Superior temporal gyrus (tissue), 1 donor: ENCODE results near the gene RGS19.
"Not testable (repeated sequence)": the region's sequence is repeated elsewhere in the genome, so short reads cannot be mapped to it uniquely, and the experiment has no call there.

Experiments used
- DNase-seq: peaks from one replicate; pipeline ENCODE4 v3.0.0-alpha.2; 2016; ENCODE audit errors: extremely low spot score

Gene RGS19

DNA sequence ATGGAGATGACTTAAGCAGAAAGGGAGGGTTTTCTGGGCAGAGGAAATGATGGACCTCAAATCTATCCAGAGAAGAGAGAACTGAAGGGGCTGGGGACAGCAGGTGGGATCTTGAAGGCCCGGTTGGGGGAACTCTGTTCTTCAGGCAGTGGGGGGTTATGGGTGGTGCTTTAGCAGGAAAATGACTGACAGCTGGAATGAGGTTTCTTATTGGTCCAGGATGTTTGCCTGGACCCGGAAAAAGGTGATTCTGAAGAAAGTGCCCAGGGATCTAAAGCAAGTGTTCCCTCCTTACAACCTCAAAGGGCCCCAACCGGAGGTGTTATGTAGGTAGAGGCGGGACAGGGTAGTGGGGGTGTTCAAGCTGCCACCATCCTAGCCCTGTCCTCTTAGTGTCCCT, 16.1 kb upstream of the RGS19 start:
- no peak for DNase-seq

DNA sequence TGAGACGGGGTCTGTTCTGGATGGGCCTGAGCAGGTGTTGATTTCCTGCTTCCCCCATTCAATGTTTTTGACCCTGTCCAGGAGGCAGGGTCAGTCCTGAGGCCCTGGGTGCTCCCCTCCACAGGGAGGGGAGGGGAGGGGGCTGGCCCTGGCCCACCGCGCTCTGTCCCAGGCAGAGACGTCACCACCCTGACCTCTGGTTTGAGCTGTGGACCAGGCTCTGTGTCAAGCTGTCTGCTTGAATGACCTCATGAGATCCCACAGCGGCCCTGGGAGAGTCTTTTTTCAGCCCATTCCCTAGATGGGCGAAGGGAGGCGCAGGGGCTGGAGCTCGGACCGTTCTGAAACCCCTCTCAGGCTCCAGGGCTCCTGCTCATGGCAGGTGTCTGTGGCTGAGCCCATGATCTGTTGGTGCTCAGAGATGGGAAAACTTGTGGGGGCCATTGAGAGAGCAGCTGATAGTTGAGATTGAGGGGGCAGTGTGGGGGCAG, 13.7 kb upstream of the RGS19 start:
- no peak for DNase-seq

DNA sequence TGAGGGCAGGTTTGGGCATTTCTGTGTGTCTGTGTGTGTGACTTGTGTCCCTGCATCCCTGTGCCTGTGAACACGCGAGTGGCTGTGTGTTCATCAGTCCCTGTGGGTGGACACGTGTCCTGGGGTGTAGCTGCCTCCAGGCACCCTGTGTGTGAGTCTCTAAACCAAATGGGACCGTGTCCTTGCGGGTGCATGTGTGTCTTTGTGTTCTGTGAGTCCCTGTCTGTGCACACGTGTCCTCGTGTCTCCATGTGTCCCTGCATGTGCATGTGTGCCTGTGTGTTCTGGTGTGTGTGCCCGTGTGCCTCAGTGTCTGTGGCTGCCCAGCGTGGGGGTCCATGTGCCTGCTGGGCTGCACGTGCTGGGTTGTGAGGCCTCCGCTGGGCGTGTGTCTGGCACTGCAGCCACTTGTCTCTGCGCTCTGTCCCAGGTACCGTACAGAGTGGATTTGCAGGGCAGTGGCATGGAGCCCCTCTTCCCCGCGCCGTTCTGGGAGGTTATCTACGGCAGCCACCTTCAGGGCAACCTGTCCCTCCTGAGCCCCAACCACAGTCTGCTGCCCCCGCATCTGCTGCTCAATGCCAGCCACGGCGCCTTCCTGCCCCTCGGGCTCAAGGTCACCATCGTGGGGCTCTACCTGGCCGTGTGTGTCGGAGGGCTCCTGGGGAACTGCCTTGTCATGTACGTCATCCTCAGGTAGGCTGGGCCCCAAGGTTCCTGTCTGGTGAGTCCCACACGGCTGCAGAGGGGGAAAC, 13.1 kb upstream of the RGS19 start:
- no peak for DNase-seq

DNA sequence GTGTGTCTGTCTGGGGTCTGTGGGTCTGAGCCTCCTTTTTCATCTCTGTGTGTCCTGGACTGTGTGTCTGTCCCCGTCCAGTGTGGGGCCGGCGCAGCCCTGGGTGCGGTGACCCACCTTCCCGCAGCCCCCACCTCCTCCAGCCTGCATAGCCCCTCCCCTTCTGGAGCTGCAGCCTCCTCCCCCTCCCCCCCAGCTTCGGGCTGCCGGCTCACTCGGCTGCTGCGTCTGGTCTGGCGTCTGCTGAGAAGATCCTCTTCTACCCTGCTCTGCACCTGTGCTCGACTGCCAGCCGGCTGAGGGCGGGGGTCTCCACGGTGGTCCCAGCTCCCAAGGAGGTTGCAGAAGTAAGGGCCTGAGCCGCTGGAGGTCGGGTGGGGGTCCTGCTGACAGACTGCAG, 12.5 kb upstream of the RGS19 start:
- no peak for DNase-seq

DNA sequence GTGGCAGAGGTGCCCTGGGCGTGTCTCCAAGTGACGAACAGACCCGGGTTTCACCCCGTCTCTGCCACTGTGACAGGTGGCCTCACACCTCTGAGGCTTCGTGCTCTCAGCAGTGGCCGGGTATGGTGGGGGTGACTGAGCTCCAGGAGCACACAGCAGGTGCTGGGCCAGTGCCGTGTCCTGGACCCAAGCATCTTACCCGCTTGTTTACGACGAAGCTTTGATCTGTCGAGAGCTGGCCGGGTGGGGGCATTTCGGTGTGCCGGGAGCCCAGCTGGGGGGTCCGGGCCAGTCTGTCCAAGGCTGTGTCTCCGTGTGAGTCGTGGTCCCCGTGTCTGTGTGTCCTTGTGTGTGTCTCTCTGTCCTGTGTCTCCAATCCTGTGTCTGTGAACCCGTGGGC, 12.0 kb upstream of the RGS19 start:
- no peak for DNase-seq

DNA sequence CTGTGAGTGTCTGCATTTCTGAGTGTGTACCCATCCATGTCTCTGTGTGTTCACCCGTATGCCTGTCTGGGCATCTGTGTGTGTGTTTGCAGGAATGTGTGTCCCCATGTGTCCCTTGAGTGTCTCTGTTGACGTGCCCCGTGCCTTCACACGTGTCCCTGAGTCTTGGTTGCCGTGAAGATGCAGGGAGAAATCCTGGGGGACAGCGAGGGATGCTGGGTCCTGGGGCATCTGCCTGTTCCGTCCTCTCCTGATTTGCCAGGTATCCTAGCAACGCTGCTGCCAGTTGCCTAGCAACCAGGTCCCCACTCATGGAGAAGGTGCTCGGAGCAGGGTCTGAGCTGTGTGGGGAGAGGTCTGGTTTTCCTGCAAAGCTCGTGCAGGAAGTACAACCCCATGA, 10.8 kb upstream of the RGS19 start:
- DNase-seq = peak; percentile 57

DNA sequence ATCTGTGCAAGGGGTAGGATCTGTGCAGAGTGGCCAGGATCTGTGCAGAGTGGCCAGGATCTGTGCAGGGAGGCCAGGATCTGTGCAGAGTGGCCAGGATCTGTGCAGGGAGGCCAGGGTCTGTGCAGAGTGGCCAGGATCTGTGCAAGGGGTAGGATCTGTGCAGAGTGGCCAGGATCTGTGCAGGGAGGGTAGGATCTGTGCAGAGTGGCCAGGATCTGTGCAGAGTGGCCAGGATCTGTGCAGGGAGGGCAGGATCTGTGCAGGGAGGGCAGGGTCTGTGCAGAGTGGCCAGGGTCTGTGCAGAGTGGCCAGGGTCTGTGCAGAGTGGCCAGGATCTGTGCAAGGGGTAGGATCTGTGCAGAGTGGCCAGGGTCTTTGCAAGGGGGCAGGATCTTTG, 9.3 kb upstream of the RGS19 start:
- not testable (repeated sequence) for DNase-seq

DNA sequence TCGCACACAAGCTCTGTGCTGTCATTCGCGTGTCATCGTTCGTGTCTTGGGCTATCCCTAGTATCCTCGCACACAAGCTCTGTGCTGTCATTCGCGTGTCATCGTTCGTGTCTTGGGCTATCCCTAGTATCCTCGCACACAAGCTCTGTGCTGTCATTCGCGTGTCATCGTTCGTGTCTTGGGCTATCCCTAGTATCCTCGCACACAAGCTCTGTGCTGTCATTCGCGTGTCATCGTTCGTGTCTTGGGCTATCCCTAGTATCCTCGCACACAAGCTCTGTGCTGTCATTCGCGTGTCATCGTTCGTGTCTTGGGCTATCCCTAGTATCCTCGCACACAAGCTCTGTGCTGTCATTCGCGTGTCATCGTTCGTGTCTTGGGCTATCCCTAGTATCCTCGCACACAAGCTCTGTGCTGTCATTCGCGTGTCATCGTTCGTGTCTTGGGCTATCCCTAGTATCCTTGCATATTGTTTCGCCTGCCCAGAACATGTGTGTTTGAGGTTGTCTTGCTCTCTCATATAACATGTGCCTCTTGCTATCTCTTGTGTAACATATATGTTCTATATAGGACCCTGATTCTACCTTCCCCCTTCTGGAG, 8.0 kb upstream of the RGS19 start:
- DNase-seq = not testable (repeated sequence)

DNA sequence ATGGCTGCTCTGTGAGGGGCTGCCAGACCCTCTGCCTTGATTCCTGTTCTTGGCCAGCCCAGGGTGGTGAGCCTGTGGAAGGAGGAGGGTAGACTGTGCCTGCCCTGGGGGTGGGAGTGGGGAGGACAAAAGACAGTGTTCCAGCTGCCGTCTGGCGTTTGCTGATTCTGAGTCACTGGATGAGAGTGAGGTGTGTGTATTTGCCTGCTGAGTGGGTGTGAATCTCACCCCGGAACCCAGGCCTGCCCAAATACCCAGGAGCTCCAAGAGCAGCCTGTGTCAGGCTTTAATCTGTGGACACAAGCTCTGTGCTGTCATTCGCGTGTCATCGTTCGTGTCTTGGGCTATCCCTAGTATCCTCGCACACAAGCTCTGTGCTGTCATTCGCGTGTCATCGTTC, 7.5 kb upstream of the RGS19 start:
- DNase-seq = no peak

DNA sequence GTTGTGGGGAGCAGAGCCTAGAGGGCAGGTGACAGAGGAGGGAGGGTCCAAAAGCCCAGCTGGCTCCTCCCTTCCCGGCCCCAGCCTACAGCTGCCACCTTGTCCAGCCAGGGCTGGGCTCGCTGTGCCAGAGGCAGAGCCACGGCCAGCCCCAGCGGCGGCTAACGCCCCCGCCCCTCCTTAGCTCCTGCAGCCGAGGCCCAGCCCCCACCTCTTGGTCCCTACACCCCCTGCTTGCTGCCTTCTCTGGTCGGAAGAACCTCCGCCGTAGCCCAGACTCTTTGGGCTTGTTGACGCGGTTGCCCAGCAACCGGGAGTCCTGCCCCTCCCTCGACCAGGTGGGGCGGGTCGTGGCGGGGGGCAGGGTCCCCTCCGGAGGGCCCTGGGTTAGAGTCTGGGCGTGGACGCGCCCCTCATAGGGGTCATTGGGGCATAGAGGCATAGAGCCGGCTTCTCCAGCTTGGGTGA, 5.4 kb upstream of the RGS19 start:
- no peak for DNase-seq

DNA sequence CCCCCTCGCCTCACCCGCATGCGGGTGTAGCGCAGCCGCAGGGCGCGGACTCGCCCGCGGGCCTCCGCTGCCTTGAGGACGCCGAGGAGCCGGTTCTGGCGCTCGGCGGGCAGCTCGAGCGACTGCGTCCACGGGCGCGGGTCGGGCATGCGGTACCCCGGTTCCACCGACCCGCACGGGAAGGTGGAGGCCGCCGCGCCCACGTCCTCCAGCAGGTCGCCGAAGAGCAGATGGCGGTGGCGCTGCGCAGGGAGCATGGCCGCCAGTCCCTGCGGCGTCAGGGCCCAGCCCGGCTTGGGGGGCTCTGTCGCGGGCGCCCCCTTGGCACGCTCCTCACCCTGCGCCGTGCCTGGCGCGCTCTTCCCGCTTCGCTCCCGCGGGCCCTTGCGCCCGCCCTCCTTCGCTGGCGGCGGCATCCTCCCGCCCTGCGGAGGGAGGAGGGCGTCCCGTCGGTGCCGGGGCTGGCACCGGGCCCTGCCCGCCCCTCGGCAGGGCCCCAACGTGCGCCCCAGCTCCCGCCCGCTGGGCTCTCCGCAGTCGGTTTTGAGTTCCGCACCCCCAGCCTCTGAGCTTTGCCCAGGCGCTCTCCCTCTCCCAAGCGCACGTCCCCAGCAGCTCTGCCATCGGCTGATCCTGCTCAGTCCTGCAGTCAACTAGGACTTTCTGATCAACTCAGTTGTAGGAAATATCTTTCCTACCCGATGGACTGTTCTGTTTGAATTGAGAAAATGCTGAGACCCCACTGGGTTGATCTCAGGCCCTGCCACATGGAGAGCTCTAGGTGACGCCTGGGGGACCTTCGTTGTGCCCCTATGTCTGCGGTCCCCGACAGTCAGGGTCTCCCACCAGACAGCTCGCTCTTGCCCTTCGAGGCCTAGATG, 4.7 kb upstream of the RGS19 start, which contains the start of gene LKAAEAR1:
LKAAEAR1 (minus strand) TSS at position 595 of the 881 bp plus-strand sequence; CDS start at position 416, 179 bp downstream.
- no peak for DNase-seq

DNA sequence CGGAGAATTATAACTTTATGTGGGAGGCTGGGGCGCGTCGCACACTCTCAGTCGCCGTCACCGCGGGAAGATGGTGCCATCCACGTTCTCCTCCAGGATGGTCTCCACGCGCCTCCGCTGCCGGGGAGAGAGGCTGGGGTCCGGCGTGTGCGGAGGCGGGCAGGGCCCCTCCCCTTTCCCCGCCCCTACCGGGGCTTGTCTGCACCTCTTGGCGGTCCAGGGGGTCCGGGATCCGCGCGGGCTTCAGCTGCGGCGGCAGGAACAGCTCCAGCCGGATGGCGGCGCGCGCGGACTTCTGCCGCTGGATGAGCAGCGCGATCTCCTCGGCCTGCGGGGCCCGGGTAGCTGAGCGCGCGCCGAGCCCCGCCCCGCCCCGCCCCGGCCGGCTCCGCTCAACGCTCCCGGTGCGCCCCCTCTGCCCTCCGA, 4.1 kb upstream of the RGS19 start:
- peak; percentile 67 for DNase-seq

DNA sequence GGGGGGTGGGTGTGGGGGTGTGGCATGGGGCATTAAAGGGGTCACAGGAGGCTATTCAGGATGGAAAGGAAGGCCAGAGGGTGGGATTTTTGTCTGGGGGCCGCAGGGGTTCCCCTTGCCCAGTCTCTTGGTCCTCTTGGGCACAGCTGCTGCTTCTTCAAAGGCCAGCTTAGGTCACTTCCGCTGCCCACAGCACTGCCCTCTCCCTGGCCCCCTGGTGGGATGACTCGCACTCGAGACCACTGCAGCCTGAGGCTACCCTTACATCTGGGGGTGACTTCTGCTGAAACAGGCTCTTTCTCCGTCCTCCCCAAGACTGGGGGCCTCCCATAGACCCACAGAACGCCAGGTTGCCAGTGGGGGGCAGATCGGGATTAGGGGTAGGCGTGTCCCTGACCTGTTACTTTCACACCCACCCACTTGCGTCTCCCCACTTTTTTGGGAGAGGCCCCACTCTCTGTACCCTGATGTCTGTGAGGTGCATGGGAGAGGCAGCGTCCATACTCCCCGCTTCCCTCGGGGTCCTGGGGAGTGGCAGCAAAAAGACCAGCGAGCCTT, 3.6 kb upstream of the RGS19 start:
- no peak for DNase-seq

DNA sequence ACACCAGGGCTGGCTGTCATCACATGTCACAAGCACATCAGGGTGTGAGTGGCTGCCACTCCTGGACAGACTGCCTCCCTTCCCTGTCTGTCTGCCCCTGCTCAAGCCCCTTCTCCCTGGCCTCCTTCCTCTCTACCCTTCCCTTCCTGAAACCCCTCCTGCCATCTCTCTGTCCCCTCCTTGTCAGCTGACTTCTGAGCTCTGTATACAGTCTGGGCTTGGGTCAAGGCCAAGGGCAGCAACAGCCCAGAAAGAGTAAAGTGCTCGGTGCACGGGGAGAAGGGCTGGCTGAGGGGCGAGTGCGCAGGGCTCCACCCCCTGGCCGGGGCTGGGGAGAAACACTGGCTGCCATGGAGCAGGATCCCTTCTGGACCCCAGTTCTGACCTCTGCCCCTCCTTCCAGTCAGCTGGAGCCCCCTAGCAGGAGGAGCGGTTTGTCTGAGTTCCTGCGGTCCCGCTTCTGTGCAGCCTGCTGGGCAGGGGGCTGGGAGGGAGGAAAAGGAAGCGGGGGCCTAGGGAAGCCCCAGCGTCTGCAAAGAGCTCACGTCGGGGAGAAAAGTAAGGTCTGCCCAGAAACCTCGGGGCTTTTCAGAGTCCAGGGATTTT, 2.9 kb upstream of the RGS19 start:
- DNase-seq = no peak

DNA sequence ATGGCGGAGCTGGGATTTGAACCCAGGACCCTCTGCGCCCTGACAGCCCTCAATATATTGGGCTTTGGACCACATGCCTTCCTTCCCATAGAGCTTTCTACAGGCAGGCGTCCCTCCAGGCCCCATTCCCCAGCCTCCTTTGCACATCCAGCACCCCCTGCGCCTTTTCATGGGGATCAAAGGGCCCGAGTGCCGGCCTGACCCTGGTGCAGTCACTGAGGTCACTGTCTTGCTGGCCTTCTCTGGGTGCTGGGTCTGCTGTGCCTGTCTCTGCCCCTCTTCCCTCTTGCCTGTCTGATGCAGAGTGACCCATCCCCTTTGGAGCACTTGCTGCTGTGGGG, 2.3 kb upstream of the RGS19 start:
- no peak for DNase-seq

DNA sequence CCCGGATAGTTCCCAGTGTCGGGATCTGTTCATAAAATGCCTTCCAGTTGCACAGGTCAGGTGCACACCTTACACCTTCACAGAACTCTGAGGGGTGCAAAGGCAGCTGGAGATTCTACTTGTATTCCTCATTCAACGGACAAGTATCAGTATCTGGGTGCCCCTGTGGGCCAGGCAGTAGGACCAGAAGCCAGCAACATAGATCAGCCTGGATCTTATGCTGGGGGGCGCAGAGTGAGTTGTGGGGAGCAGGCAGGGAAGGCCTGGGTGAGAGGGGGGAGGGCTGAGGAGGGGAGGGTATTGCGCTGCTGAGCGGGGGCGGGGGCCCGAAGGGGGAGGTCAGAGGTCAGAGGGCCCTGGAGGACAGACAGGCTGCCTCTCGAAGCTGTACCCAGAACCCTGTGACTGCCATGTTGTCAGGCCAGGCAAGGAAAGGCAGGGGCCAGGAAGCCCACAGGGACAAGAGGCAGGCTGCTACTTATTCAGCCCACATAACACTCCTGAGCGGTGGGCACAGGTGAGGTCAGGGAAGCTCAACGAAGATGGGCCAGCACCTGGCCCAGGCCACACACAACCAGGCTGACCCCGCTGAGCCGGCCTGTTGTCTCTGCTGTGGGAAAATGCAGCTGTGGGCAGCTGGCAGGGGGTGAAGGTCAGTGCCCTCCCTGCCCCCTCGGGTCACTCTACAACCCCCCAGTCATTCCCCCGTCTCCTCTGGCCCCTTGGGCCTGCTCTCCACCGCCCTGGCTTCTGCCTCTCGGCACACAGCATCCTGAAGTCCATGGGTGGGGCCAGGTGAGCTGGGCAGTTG, 1.7 kb upstream of the RGS19 start:
- DNase-seq = no peak

DNA sequence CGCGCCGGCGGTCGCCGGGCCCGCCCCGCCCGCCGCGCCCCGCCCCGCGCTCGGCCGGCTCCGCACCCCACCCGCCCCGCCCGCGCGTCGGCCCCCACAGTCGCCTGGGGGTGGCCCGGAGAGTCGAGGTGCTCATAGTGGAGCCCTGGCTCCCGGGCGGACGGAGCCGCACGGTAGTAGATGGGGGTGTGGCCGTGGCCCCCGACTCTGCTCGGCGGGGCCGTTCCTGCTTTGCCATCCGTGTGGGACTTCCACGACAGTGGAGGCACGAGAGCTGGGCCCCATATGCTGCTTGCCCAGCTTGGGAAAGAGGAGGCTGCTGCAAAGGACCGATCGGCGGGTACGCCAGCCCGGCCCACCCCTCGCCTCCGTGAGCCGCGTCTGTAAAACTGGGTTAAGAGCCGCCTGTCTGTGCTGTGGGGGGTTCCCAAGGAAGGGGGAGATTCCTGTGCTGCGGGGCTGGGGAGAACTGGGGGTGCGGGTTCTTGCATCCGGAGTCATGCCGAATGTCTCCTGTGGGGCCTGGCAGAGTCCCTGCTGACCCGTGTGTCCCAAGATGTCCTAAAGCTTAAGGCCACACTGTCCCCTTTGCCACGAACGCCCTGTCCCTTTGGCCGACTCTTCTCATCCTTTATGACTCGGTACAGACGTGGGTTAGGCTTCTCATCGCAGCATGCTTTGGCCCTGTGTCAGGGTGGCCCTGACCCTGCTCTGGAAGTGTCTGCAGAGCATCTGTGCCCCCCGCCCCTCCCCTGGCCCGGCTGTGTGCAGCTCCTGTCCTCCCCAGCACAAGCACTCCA, 895 bp upstream of the RGS19 start, which contains the start of gene OPRL1:
OPRL1 (plus strand) TSS at position 70 of the 800 bp plus-strand sequence. CDS start 12,639 bp downstream, outside the sequence.
- no peak for DNase-seq

DNA sequence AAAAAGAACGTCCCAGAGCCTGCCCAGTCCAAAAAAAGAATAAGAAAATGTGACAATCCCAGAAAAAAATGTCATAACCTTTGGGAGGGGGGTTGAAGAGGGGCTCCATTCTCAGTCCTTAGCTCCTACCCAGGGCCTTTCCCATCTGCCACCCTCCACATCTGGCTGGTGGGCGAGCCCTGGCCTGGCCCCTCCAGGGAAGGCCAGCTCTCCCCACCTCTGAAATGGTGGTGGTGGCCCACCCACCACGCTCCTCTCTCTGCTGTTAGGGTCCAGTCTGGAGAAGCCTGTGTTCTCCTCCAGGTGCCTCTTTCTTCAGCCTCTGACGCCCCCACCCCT, 415 bp downstream of the RGS19 start:
- DNase-seq = no peak

DNA sequence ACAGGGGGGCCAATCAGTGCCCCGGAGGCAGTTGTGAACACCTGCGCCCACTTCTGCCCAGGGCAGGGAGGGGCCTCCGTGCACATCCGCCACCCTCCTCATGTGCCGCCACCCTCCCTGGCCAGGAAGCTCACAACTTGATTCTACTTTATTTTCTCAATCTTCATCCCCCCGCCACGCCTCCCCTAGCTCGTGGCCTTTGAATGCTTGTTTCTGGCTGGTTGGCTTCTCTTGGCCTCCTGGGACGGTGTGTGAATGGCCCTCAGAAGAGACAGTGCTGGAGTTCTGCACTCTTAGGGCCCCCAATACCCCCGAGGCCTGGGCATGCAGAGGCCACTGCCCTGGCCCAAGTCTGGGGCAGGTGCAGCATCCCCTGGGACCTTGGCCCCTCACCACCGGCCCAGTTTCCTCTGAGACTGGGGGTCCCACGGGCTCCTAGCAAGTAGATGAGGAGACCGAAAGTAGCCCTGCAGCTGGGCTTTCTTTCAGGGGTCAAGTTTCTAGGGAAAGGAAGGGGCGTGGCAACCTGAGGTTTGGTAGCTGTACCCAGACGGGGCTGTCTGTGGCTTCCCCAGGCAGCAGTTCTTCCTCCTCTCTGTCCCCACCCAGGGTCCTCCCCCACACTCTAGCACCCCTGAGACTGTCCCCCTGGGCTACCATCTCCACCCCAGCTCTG, 1.3 kb downstream of the RGS19 start:
- DNase-seq = no peak
